NB4 (cell line): ENCODE measurements around the gene SPOCK3.

ENCODE experiments used
- DNase-seq: peaks from one replicate; pipeline ENCODE4 v3.0.0; 2010; ENCODE audit warnings: low read depth
- H3K4me3 ChIP-seq: one replicate; pipeline ENCODE4 v1.5.1; 2011; ENCODE audit warnings: mild to moderate bottlenecking, low read depth, low read length, moderate library complexity
- CTCF ChIP-seq: IDR thresholded peaks from one replicate; pipeline ENCODE4 v1.5.1; 2012; ENCODE audit warnings: low read depth, low read length
- MAX ChIP-seq: IDR thresholded peaks from 2 replicates; pipeline ENCODE4 v1.6.1; 2011; ENCODE audit warnings: low read depth, low read length
- MYC ChIP-seq: IDR thresholded peaks from 2 replicates; pipeline ENCODE4 v1.6.1; 2011; ENCODE audit warnings: low read depth, low read length
- POLR2A ChIP-seq: IDR thresholded peaks from 2 replicates; pipeline ENCODE4 v1.6.1; 2011; ENCODE audit warnings: mild to moderate bottlenecking; ENCODE audit not compliant: insufficient read length; ENCODE audit errors: extremely low read depth

Gene SPOCK3

GRCh38 chr4:167031534-167032156 lies 202.6 kb downstream of the SPOCK3 start:
- no peak for TF ChIP-seq MYC
- TF ChIP-seq MAX: no peak
- no peak for TF ChIP-seq POLR2A
- TF ChIP-seq CTCF: no peak
- H3K4me3 ChIP-seq: no peak overlapping the region
- DNase-seq: no peak

GRCh38 chr4:167028976-167029375 lies 205.3 kb downstream of the SPOCK3 start:
- DNase-seq: no peak
- H3K4me3 ChIP-seq: no peak overlapping the region
- TF ChIP-seq MAX (no peak), POLR2A (no peak), MYC (no peak), CTCF (no peak)

GRCh38 chr4:167025670-167026069 lies 208.6 kb downstream of the SPOCK3 start:
- DNase-seq: no peak
- no peak for TF ChIP-seq CTCF
- no peak for TF ChIP-seq MYC
- TF ChIP-seq POLR2A: no peak
- no peak for TF ChIP-seq MAX
- H3K4me3 ChIP-seq: no peak overlapping the region

GRCh38 chr4:167023364-167023925 lies 210.8 kb downstream of the SPOCK3 start:
- H3K4me3 ChIP-seq: no peak overlapping the region
- no peak for TF ChIP-seq MYC
- TF ChIP-seq POLR2A: no peak
- no peak for TF ChIP-seq CTCF
- no peak for TF ChIP-seq MAX
- DNase-seq: no peak

- TF ChIP-seq MAX (no peak), CTCF (peak; percentile 61)
- H3K4me3 ChIP-seq: no peak overlapping the region
- peak; percentile 59 for DNase-seq
These were observed 212.6 kb downstream of the SPOCK3 start for GRCh38 chr4:167021545-167022155.
